HG03439 (cell line): ENCODE results near the gene TNIK.

Source experiments
- ATAC-seq: cut with Tn5 transposase; IDR thresholded peaks from one replicate; pipeline ENCODE4 v1.9.1; 2021; ENCODE audit warnings: mild to moderate bottlenecking, moderate library complexity; ENCODE audit not compliant: unreplicated experiment

TNIK gene

DNA sequence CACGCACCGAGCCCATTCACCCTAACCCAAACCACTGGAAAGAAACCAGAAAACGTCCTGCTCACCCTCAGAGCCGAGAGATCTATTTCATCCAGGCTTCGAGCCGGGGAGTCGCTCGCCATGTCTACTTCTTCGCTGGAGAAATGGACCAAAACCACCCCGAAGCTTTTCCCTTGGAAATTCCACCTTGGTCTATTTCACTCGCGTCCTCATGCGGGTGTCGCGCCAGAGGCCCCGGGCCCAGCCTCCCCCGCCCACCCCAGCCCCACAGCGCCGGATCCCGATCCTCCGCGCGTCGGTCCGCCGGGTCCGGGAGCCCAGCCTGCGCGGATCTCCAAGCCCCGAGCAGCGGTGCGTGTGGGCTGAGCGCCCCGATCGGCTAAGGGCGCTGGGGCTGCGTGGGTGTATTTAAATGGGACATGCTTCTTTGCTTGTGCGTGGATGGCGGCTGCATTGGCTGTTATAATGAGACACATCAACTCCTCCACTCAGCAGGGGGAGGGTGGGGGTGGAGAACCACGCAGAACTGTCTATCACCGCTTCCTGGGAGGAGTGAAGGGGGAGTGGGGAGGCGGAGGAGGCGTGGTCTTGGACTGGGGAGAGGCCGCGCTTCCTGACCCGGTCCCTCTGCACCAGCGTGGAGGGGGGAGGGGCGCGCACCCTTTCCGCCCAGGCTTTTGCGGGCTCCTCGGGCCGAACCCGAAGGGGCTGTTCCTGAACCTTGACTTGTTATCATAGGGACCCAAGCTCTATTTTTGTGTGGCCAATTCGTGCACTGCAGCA lies at the start of gene TNIK:
Gene TNIK, minus strand, starts transcription at position 464 of the 783 bp plus-strand sequence. Its CDS starts 342 bp downstream, at position 122.
- peak; percentile 77 for ATAC-seq

GRCh38 chr3:171508676-171509075 lies 48.5 kb upstream of the TNIK start:
- ATAC-seq: no peak

DNA sequence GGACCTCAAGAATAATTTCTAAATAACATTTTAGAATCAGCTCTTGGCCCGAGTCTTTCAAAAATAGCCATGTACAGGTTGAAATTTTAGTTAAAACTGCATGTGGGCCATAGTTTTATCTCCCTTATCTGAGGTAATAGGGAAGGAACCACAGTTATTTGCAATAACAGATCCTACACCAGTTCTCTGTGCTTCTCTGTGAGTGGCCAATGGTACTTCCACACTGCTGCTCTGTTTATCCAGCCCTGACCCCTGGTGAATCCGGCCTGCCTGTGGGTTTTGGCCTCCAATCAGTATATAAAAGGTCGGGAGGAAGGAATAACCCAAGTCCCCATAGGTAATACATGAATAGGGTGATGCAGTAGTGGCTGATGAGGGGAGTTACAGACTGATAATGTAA lies 48.0 kb upstream of the TNIK start:
- ATAC-seq: no peak

- ATAC-seq: no peak
These were observed 46.6 kb upstream of the TNIK start for GRCh38 chr3:171506743-171507319.

- ATAC-seq: no peak
These were observed 45.7 kb upstream of the TNIK start for GRCh38 chr3:171505822-171506333.

- ATAC-seq: no peak
These were observed 44.2 kb upstream of the TNIK start for GRCh38 chr3:171504376-171504775.

DNA sequence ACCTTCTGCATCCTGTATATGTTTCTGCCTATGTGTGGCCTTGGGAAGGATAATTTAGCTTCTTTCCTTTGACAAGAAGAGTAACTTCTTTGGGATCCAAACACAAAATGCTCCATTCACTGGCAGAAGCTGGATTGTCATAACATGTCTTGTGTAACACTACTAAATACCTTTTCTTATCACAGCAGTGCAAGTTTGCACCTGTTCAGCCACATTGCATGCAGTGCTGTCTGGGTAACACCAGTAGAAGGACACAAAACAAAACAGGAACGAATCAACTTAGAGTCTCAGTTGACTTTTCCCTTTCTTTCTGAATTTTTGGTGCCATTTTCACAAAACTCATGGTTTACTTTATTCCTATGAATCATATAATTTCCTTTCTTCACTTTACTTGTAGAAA lies 43.6 kb upstream of the TNIK start:
- no peak for ATAC-seq

DNA sequence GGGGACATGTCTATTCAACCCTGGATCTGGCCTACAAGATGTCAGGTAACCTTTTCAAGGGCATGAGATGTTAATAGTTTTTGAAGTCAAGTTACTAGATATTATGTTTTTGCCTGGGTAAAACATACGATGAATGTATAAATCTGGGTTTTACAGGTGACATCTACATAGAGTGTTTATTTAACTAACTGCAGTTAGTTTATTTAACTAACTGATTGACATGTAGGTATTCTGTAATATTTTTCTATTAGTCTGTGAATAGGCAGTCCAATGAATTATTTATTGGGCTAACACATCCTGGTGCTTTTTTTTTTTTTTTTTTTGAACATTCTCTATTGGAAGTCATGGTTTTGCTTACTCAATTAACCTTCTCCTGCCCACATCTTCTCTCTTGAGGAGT lies 38.7 kb upstream of the TNIK start:
- ATAC-seq: no peak

- no peak for ATAC-seq
These were observed 37.3 kb upstream of the TNIK start for GRCh38 chr3:171497468-171497867.

DNA sequence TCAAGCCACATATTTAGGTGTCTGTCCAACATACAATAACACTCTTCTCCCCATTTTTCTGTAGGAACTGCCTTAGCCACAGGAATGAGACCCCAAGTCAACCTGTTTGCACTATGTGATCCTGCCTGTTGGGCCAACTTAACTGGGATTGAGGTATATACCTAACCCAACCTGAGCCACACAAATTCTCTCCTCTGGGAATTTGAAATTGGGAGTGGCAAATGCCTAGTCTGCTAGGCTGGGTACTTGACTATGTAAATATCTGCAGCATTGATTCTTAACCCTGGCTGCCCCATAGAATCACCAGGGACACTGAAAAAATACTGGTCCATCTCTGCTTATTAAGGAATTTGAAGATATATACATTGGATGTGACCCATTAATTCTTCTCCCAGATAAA lies 35.2 kb upstream of the TNIK start:
- ATAC-seq: no peak

DNA sequence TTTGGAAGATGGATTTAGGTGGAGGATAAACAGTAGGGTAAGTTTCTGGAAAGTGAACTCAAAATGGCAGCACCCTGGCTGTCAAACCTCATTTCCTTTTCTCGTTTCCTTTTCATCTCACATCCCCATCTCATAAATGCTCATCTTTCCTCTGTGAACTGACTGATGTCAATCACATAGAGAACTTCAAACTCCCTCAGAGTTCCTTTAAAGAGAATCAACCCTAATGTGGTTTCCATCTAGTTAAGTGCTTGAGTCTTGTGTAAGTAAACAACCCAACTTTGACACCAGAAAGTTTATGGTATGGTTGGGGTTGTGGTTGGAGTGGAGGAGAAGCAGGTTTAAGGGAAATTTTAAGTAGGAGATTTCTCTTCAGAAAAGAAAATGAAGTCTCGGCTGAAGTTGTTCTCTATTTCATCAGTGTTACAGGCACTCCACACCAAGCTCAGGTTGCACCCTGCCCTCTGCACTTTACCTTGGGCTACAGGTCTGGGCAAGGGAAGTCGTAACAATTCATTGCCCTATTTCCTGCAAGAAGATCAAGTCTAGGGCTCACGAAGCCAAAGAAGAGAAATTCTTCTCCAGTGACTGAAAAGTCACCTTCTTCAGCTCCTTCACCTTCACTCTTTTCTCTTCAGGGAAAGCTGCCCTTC lies 34.4 kb upstream of the TNIK start:
- ATAC-seq: no peak

GRCh38 chr3:171491361-171491760 lies 31.2 kb upstream of the TNIK start:
- no peak for ATAC-seq

DNA sequence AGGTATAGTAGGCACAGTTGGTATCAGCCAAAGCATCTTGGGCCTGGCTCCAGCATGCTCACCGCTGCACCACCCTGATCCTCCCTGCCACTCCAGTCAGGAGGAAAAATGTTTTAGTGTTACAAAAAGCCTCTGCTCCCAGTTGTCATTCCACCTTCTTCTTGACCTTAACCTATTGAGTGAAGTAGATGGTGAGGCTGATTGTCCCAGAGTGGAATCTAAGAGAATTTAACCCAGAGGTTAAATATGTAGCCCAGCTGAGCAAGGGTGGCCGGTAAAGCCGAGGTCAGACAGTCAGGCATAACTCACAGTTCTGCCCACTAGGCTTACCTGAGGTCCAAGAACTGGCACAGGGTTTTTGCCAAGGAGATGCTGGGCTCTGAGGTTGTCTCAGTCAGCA lies 30.7 kb upstream of the TNIK start:
- no peak for ATAC-seq

GRCh38 chr3:171489348-171489747 lies 29.1 kb upstream of the TNIK start:
- ATAC-seq: no peak

DNA sequence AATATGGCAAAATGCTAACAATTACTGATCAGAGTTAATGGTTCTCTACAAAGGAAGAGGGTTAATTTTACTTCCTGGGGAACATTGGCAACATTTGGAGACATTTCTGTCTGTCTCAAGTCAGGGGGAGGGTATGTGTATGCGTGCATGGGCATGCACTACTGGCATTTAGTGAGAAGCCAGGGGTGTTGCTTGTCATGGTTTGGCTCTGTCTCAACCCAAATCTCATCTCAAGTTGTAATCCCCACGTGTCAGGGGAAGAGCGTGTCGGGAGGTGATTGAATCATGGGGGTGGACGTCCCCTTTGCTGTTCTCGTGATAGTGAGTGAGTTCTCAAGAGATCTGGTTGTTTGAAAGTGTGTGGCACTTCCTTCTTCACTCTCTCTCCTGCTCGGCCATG lies 28.3 kb upstream of the TNIK start:
- no peak for ATAC-seq

DNA sequence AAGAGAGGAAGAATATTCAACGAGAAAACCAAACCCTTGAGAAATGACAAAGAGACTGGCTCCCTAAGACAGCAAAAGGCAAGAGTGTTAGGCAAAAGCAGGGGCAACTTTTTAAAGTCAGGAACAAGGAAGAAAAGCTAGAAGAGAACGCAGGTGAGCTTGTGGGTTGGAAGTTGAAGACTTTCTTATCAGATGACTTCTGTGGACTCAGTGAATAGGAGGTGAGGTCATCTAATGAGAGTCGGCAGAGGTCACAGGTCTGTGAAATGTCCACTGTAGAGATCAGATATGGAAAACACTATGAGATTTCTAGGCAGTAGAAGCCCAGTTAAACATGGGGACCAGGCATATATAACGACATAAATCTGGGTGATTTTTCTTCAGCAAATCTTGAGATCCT lies 27.2 kb upstream of the TNIK start:
- no peak for ATAC-seq

DNA sequence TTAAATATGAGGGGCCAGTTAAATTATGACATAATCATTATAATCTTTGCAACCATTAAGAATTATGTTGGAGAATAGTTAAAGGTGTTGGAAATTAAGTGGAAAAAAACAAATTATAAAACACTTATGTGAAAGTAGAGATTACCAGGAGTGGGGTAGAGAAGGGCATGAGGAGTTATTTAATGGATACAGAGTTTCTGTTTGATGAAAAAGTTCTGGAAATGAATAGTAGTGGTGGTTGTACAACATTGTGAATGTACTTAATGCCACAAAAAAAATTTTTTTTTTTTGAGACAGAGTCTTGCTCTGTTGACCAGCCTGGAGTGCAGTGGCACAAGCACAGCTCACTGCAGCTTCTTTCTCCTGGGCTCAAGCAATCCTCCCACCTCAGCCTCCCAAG lies 25.1 kb upstream of the TNIK start:
- no peak for ATAC-seq

DNA sequence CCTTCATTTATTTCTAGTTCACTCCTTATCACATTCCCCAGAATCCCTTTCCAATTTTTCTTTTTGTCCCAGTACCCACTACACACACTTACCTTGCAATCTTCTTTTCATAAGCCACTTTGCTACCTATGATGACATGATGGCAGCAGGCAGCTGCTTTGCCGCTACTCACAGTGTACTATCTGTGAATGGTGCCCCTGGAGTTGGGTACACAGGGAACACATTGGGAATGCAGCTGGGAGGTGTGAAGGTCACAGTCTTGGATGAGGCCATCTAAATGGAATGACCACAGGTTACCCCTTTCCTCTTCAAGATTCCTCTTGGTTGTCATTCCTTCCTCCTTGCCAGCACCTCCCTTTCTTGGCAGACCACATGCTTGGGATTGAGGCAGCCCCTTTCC lies 20.8 kb upstream of the TNIK start:
- no peak for ATAC-seq

GRCh38 chr3:171480526-171480925 lies 20.3 kb upstream of the TNIK start:
- ATAC-seq: peak; percentile 74

DNA sequence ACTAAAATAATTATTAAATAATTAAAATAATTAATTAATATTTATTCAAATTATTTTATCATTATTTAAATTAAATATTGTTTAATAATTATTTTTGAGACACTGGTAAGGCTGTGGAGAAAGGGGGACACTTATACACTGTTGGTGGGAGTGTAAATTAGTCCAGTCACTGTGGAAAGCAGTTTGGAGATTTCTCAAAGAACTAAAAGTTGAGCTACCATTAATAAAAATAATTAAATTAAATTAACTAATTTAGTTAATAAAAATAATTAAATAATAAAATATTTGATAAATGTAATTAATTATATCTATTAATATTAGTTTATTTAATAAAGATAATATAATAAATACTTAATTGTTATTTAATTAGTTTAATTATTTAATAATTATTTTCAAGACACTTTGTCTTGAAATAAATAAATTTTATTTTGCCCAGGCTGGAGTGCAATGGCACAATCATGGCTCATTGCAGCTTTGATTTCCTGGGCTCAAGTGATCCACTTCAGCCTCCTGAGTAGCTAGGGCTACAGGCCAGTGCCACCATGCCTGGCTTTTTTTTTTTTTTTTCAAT lies 16.4 kb upstream of the TNIK start:
- no peak for ATAC-seq

GRCh38 chr3:171472552-171472951 lies 12.3 kb upstream of the TNIK start:
- no peak for ATAC-seq
